Stimulated activated CD8-positive, alpha-beta memory T cell treated with anti-CD3 and anti-CD28 coated beads, Interleukin-7, amount 100 ng/mL, for 4 hours (primary cell): ENCODE data around the gene STX8.
A peak's percentile ranks its signal among the peaks of the same experiment; 100 is the strongest.
"Not testable (repeated sequence)": the region's sequence is repeated elsewhere in the genome, so short reads cannot be mapped to it uniquely, and the experiment has no call there.

Source experiments
- DNase-seq, 2 donors: peaks; one replicate each; pipeline ENCODE4 v3.0.0-alpha.2; 2020; ENCODE audit warnings: low read depth in 2 of 2

The STX8 gene

GRCh38 chr17:9575381-9576101 lies at the start of gene STX8:
Gene STX8 (minus strand): TSS chr17:9575820. CDS start chr17:9575808, 12 bp downstream.
- DNase-seq, result peak; percentile 56 to 71

- no peak for DNase-seq
Measured at GRCh38 chr17:9622961-9623360, 47.3 kb upstream of the STX8 start.

GRCh38 chr17:9615486-9615885 lies 39.9 kb upstream of the STX8 start:
- no peak for DNase-seq

GRCh38 chr17:9612006-9612405 lies 36.4 kb upstream of the STX8 start:
- no peak for DNase-seq

- DNase-seq, result no peak
Measured at GRCh38 chr17:9611557-9611956, 35.9 kb upstream of the STX8 start.

- not testable (repeated sequence) for DNase-seq
Measured at GRCh38 chr17:9607058-9607457, 31.4 kb upstream of the STX8 start.

GRCh38 chr17:9606453-9606852 lies 30.8 kb upstream of the STX8 start:
- no peak for DNase-seq

GRCh38 chr17:9604583-9604982 lies 29.0 kb upstream of the STX8 start:
- DNase-seq, result not testable (repeated sequence)

- DNase-seq, result no peak
Measured at GRCh38 chr17:9598661-9599060, 23.0 kb upstream of the STX8 start.

GRCh38 chr17:9597638-9598037 lies 22.0 kb upstream of the STX8 start:
- DNase-seq, result not testable (repeated sequence)

GRCh38 chr17:9594065-9594464 lies 18.4 kb upstream of the STX8 start:
- DNase-seq, result no peak

GRCh38 chr17:9587969-9588656 lies 12.5 kb upstream of the STX8 start:
- no peak for DNase-seq

GRCh38 chr17:9577373-9577709 lies 1.7 kb upstream of the STX8 start:
- DNase-seq, result no peak

GRCh38 chr17:9576521-9577372 lies 1.1 kb upstream of the STX8 start, which contains the start of gene CFAP52:
Gene CFAP52 (plus strand): TSS chr17:9576642. CDS start chr17:9576696, 54 bp downstream.
- DNase-seq, result peak; percentile 62 to 69

- DNase-seq, result no peak
Measured at GRCh38 chr17:9571201-9571600, 4.4 kb downstream of the STX8 start.

GRCh38 chr17:9568957-9569588 lies 6.5 kb downstream of the STX8 start:
- no peak for DNase-seq

- DNase-seq, result no peak
Measured at GRCh38 chr17:9568004-9568403, 7.6 kb downstream of the STX8 start.

GRCh38 chr17:9566739-9567138 lies 8.9 kb downstream of the STX8 start:
- DNase-seq, result not testable (repeated sequence)

GRCh38 chr17:9566067-9566466 lies 9.6 kb downstream of the STX8 start:
- DNase-seq, result no peak

GRCh38 chr17:9564104-9564503 lies 11.5 kb downstream of the STX8 start:
- no peak for DNase-seq

- no peak for DNase-seq
Measured at GRCh38 chr17:9557857-9558256, 17.8 kb downstream of the STX8 start.
